IMR-90 (cell line): ENCODE measurements around the gene FARP1. TPM values are rescaled to one million over a fixed set of nuclear protein-coding genes. Genes with fewer than 3 reads are reported as not detected.

Source experiments
- ATAC-seq: fragments of 200-7000 bp; cut with Tn5 transposase; 2 replicates; pipeline ENCODE4 v1.9.1; 2020; ENCODE audit warnings: low read depth, mild to moderate bottlenecking, moderate library complexity
- BruUV-seq: library from RNA; stranded (reverse); fragments of 400-500 nt; replicated peaks from 2 replicates; lab custom pipeline; 2021; lab: Mats Ljungman, UMichigan
- CTCF ChIA-PET: fragments of 300-600 bp; formaldehyde crosslinking; extraction: SDS; loops from one replicate; lab custom pipeline; 2021; ENCODE audit warnings: antibody characterized with exemption; lab: Yijun Ruan, JAX
- POLR2A ChIA-PET: fragments of 300-600 bp; sonication (Branson Sonifier 250); formaldehyde crosslinking; loops from one replicate; lab custom pipeline; 2022; ENCODE audit warnings: antibody characterized with exemption; ENCODE audit not compliant: unreplicated experiment; lab: Charles Lee
- DNase-seq: peaks from one replicate; pipeline ENCODE4 v3.0.0; 2013
- H2AFZ ChIP-seq: replicated peaks from 2 replicates; pipeline ENCODE3; 2013; ENCODE audit warnings: low read length, mild to moderate bottlenecking; ENCODE audit not compliant: poor library complexity
- H2AK5ac ChIP-seq: 2 replicates; pipeline ENCODE4 v1.6.1; 2013; ENCODE audit warnings: low read depth, low read length, inconsistent platforms
- H2AK9ac ChIP-seq: replicated peaks from 2 replicates; pipeline ENCODE3; 2013; ENCODE audit warnings: mild to moderate bottlenecking, low read depth, low read length, moderate library complexity; ENCODE audit not compliant: poor library complexity
- H2BK120ac ChIP-seq: 2 replicates; pipeline ENCODE4 v1.6.1; 2013; ENCODE audit warnings: low read depth, low read length, inconsistent platforms
- H2BK15ac ChIP-seq: 3 replicates; pipeline ENCODE4 v1.6.1; 2013; ENCODE audit warnings: low read depth, low read length, inconsistent platforms
- H2BK20ac ChIP-seq: 2 replicates; pipeline ENCODE4 v1.6.1; 2013; ENCODE audit warnings: low read depth, mild to moderate bottlenecking, inconsistent platforms, low read length, moderate library complexity
- H2BK5ac ChIP-seq: 2 replicates; pipeline ENCODE4 v1.6.1; 2013; ENCODE audit warnings: mild to moderate bottlenecking, low read depth, low read length, inconsistent platforms; ENCODE audit not compliant: poor library complexity, severe bottlenecking
- H3K14ac ChIP-seq: replicated peaks from 2 replicates; pipeline ENCODE4 v1.6.1; 2013; ENCODE audit warnings: low read depth, low read length, inconsistent platforms
- H3K18ac ChIP-seq: 2 replicates; pipeline ENCODE4 v1.6.1; 2013; ENCODE audit warnings: low read depth, low read length, control low read depth
- H3K23ac ChIP-seq: 2 replicates; pipeline ENCODE4 v1.6.1; 2013; ENCODE audit warnings: low read depth, low read length, inconsistent platforms
- H3K27ac ChIP-seq: 2 replicates; pipeline ENCODE4 v1.5.1; 2013; ENCODE audit warnings: mild to moderate bottlenecking, control low read depth, low read length; ENCODE audit not compliant: insufficient read depth
- H3K27me3 ChIP-seq: 2 replicates; pipeline ENCODE4 v1.6.1; 2013; ENCODE audit warnings: low read length; ENCODE audit not compliant: control insufficient read depth, insufficient read depth
- H3K36me3 ChIP-seq: 2 replicates; pipeline ENCODE4 v1.6.1; 2013; ENCODE audit warnings: low read length, mixed read lengths; ENCODE audit not compliant: control insufficient read depth, insufficient read depth
- H3K4ac ChIP-seq: 2 replicates; pipeline ENCODE4 v1.6.1; 2013; ENCODE audit warnings: low read depth, low read length, inconsistent platforms
- H3K4me1 ChIP-seq: 2 replicates; pipeline ENCODE4 v1.6.1; 2013; ENCODE audit warnings: low read length, mixed read lengths; ENCODE audit not compliant: control insufficient read depth, insufficient read depth
- H3K4me2 ChIP-seq: 2 replicates; pipeline ENCODE4 v1.6.1; 2013; ENCODE audit warnings: low read depth, mild to moderate bottlenecking, control low read depth, low read length, moderate library complexity
- H3K4me3 ChIP-seq: 2 replicates; pipeline ENCODE4 v1.5.1; 2013; ENCODE audit warnings: low read depth, mild to moderate bottlenecking, control low read depth, low read length, moderate library complexity; ENCODE audit not compliant: insufficient read depth
- H3K56ac ChIP-seq: 2 replicates; pipeline ENCODE4 v1.6.1; 2013; ENCODE audit warnings: low read length, inconsistent platforms; ENCODE audit not compliant: insufficient read depth; ENCODE audit errors: extremely low read depth
- H3K79me1 ChIP-seq, 2 experiments: 2 replicates each; pipeline ENCODE4 v1.6.1; 2013; ENCODE audit warnings: low read length in 2 of 2, inconsistent platforms in 1 of 2, low read depth in 1 of 2
- H3K9ac ChIP-seq: 2 replicates; pipeline ENCODE4 v1.6.1; 2013; ENCODE audit warnings: low read depth, low read length, control low read depth
- H3K9me1 ChIP-seq: 2 replicates; pipeline ENCODE4 v1.6.1; 2013; ENCODE audit warnings: low read length, inconsistent platforms; ENCODE audit not compliant: insufficient read depth
- H3K9me3 ChIP-seq: 2 replicates; pipeline ENCODE4 v1.6.1; 2013; ENCODE audit warnings: low read length; ENCODE audit not compliant: control insufficient read depth, insufficient read depth
- H4K20me1 ChIP-seq: 2 replicates; pipeline ENCODE4 v1.6.1; 2013; ENCODE audit warnings: low read length, inconsistent platforms; ENCODE audit not compliant: insufficient read depth
- H4K5ac ChIP-seq: 2 replicates; pipeline ENCODE4 v1.6.1; 2013; ENCODE audit warnings: mild to moderate bottlenecking, low read depth, low read length, control low read depth
- H4K8ac ChIP-seq, 2 experiments: 2 replicates each; pipeline ENCODE4 v1.6.1; 2013; ENCODE audit warnings: low read depth in 2 of 2, low read length in 2 of 2, control low read depth in 1 of 2, inconsistent platforms in 1 of 2
- H4K91ac ChIP-seq: 2 replicates; pipeline ENCODE4 v1.6.1; 2013; ENCODE audit warnings: low read depth, low read length, inconsistent platforms; ENCODE audit not compliant: insufficient read depth
- BHLHE40 ChIP-seq: fragments of 150-350 bp; IDR thresholded peaks from 2 replicates; pipeline ENCODE4 v1.6.1; 2016; ENCODE audit warnings: mild to moderate bottlenecking, low read depth, low read length
- CEBPB ChIP-seq: IDR thresholded peaks from 2 replicates; pipeline ENCODE4 v1.6.1; 2012; ENCODE audit warnings: low read depth, low read length, improper control_type of control experiment
- CHD1 ChIP-seq: IDR thresholded peaks from 2 replicates; pipeline ENCODE4 v1.6.1; 2012; ENCODE audit warnings: low read depth, low read length, improper control_type of control experiment
- CTCF ChIP-seq: conservative IDR thresholded peaks from 2 replicates; pipeline ENCODE4 v1.5.1; 2012; ENCODE audit warnings: mild to moderate bottlenecking, low read depth, low read length, improper control_type of control experiment
- ELK1 ChIP-seq: fragments of 150-350 bp; IDR thresholded peaks from 2 replicates; pipeline ENCODE4 v1.6.1; 2016; ENCODE audit warnings: low read depth, mild to moderate bottlenecking, low read length, moderate library complexity, borderline replicate concordance
- FOS ChIP-seq: fragments of 150-350 bp; IDR thresholded peaks from 2 replicates; pipeline ENCODE4 v1.6.1; 2016; ENCODE audit warnings: low read depth, low read length
- MAZ ChIP-seq: IDR thresholded peaks from 2 replicates; pipeline ENCODE4 v1.6.1; 2012; ENCODE audit warnings: low read depth, mild to moderate bottlenecking, low read length, improper control_type of control experiment, moderate library complexity, borderline replicate concordance
- MXI1 ChIP-seq: IDR thresholded peaks from 2 replicates; pipeline ENCODE4 v1.6.1; 2012; ENCODE audit warnings: low read depth, mild to moderate bottlenecking, low read length, moderate library complexity, borderline replicate concordance
- NFE2L2 ChIP-seq: fragments of 150-350 bp; IDR thresholded peaks from 2 replicates; pipeline ENCODE4 v1.6.1; 2016; ENCODE audit warnings: low read depth, mild to moderate bottlenecking, low read length
- POLR2A ChIP-seq: IDR thresholded peaks from 2 replicates; pipeline ENCODE4 v1.6.1; 2012; ENCODE audit warnings: mild to moderate bottlenecking, low read depth, low read length
- RAD21 ChIP-seq: IDR thresholded peaks from 2 replicates; pipeline ENCODE4 v1.6.1; 2012; ENCODE audit warnings: low read length, improper control_type of control experiment
- RCOR1 ChIP-seq: IDR thresholded peaks from 2 replicates; pipeline ENCODE4 v1.6.1; 2012; ENCODE audit warnings: mild to moderate bottlenecking, low read length, improper control_type of control experiment; ENCODE audit not compliant: insufficient replicate concordance
- RFX5 ChIP-seq: IDR thresholded peaks from 2 replicates; pipeline ENCODE4 v1.8.0; 2012; ENCODE audit warnings: low read depth, mild to moderate bottlenecking, low read length, moderate library complexity
- SMC3 ChIP-seq: fragments of 150-350 bp; IDR thresholded peaks from 2 replicates; pipeline ENCODE4 v1.6.1; 2016; ENCODE audit warnings: low read depth, mild to moderate bottlenecking, antibody characterized with exemption, low read length, moderate library complexity
- USF2 ChIP-seq: fragments of 150-350 bp; IDR thresholded peaks from 2 replicates; pipeline ENCODE4 v1.6.1; 2017; ENCODE audit warnings: mild to moderate bottlenecking, antibody characterized with exemption, low read length, low read depth
- WGBS, 2 experiments: methylation state at CpG; one replicate each; pipeline versions ENCODE4 v1.1.5 to v1.1.7; 2013; ENCODE audit warnings: missing lambda C conversion rate in 2 of 2; ENCODE audit not compliant: insufficient read length in 1 of 2; ENCODE audit errors: extremely low coverage in 2 of 2; 5-methylcytosine and 5-hydroxymethylcytosine counted together
- dilution Hi-C: fragments of 300-500 bp; cut with HindIII; formaldehyde crosslinking; loops from one replicate; pipeline ENCODE4 v1.14.3; 2018; ENCODE audit warnings: low sequenced_read_pairs; ENCODE audit not compliant: unreplicated experiment
- in situ Hi-C: fragments of 300-500 bp; cut with MboI; formaldehyde crosslinking; loops from 3 replicates; pipeline ENCODE4 v1.14.3; 2019; ENCODE audit warnings: low sequenced_read_pairs, inconsistent platforms, mixed read lengths
- intact Hi-C: fragments of 100-400 bp; cut with micrococcal nuclease; formaldehyde crosslinking; loops from 2 replicates; pipeline ENCODE4 v1.10.0; 2022
- polyA plus RNA-seq, 3 experiments: library from polyadenylated mRNA; depleted of rRNA; stranded (reverse); fragments of >200 nt; gene quantifications; 2 replicates each; pipeline ENCODE4 v1.2.3, GENCODE V29; 2012; ENCODE audit warnings: low replicate concordance in 1 of 3
- total RNA-seq: library from RNA; depleted of rRNA; stranded (reverse); fragments of >200 nt; gene quantifications from 2 replicates; pipeline ENCODE4 v1.2.3, GENCODE V29; 2012

FARP1 gene
- total and polyA plus RNA-seq, 2 of the 4 experiments (the other 2 are of a cell fraction) = 39.6 to 57.0 TPM

- peaks cover 10% of the 10 kb centered on the region for H3K36me3 ChIP-seq
- no peak overlapping the region; the same call in 1 of the 2 replicates for H3K14ac ChIP-seq
- no peak overlapping the region for H3K27ac ChIP-seq
- H3K4me3 ChIP-seq = no peak overlapping the region
- H2AK5ac ChIP-seq = 0 out of 2 replicates have a peak overlapping the region, but pooled peaks have one; percentile 36
- no peak overlapping the region for H2AFZ ChIP-seq
- H3K9ac ChIP-seq = no peak overlapping the region
- no peaks in the 10 kb centered on the region for H3K27me3 ChIP-seq
- dilution Hi-C loops (no loop called here), in situ Hi-C loops (no loop called here), intact Hi-C loops (no loop called here)
- H3K56ac ChIP-seq = no peak overlapping the region
- no peak overlapping the region for H2BK5ac ChIP-seq
- no peak overlapping the region for H2BK15ac ChIP-seq
- ChIA-PET POLR2A (no interaction called here), CTCF (no interaction called here)
- H4K20me1 ChIP-seq = peaks cover 10% of the 10 kb centered on the region; the same call in 1 of the 2 replicates
- no peak overlapping the region for H3K4me2 ChIP-seq
- peak overlapping the region; percentile 48; the same call in 1 of the 2 replicates for H3K4ac ChIP-seq
- H2AK9ac ChIP-seq = no peak overlapping the region
- H4K5ac ChIP-seq = no peak overlapping the region; the same call in 1 of the 2 replicates
- DNase-seq (no peak), ATAC-seq (no peak)
- H2BK120ac ChIP-seq = peak overlapping the region; percentile 3; the same call in 1 of the 2 replicates
- peaks cover 42% of the 10 kb centered on the region for H3K9me1 ChIP-seq
- 0 out of 2 replicates have a peak overlapping the region, but pooled peaks have one; percentile 53 for H2BK20ac ChIP-seq
- H3K9me3 ChIP-seq = no peaks in the 10 kb centered on the region
- 100% methylated on average over 1 of the region's 2 CpGs; no CpG with 5 or more reads in 1 of the 2 experiments for WGBS, 2 experiments
- peak overlapping the region in 1 of 2 experiments; percentile 45; a peak in 2 of 4 replicates for H4K8ac ChIP-seq
- H3K79me1 ChIP-seq = peaks cover 59 to 80% of the 10 kb centered on the region in 2 experiments
- H4K91ac ChIP-seq = no peak overlapping the region
- no peak overlapping the region for H3K18ac ChIP-seq
- no TSS peak for BruUV-seq
- peaks cover 22% of the 10 kb centered on the region for H3K4me1 ChIP-seq
- peak overlapping the region; percentile 36 for H3K23ac ChIP-seq
- TF ChIP-seq RFX5 (no peak), BHLHE40 (no peak), USF2 (no peak), SMC3 (no peak), FOS (no peak), NFE2L2 (no peak), CEBPB (no peak), MXI1 (no peak), CHD1 (no peak), POLR2A (no peak), CTCF (no peak), ELK1 (no peak), MAZ (no peak), RAD21 (no peak), RCOR1 (no peak)
Observed at GRCh38 chr13:98310485-98311199, 167.7 kb downstream of the FARP1 start.
